K562 (cell line): ENCODE measurements around the gene HOXB6. TPM values are rescaled to one million over a fixed set of nuclear protein-coding genes. Genes with fewer than 3 reads are reported as not detected.

Experiments
- BCOR ChIP-seq: fragments of 450-650 bp; IDR thresholded peaks from 2 replicates; pipeline ENCODE4 v1.6.1; 2016
- CBFA2T3 ChIP-seq: fragments of 450-650 bp; IDR thresholded peaks from 2 replicates; pipeline ENCODE4 v1.6.1; 2017
- ETS2 ChIP-seq: IDR thresholded peaks from 2 replicates; pipeline ENCODE4 v1.6.1; 2016; ENCODE audit warnings: borderline replicate concordance, missing genetic modification characterization, mild to moderate bottlenecking, moderate library complexity, missing compliant biosample characterization; ENCODE audit not compliant: poor library complexity, severe bottlenecking
- GABPA ChIP-seq: fragments of 200-800 bp; sonication (Bioruptor generic); conservative IDR thresholded peaks from 2 replicates; pipeline ENCODE4 v1.6.1; 2016; ENCODE audit warnings: low read depth, missing genetic modification characterization, missing compliant biosample characterization
- HMG20A ChIP-seq: fragments of 450-650 bp; formaldehyde crosslinking; conservative IDR thresholded peaks from 2 replicates; pipeline ENCODE4 v1.4.0; 2020; ENCODE audit warnings: mild to moderate bottlenecking, mixed read lengths
- HNRNPK ChIP-seq: fragments of 200-400 bp; formaldehyde crosslinking; IDR thresholded peaks from one replicate; pipeline ENCODE4 v1.6.1; 2018; ENCODE audit warnings: mild to moderate bottlenecking, low read depth, low read length; ENCODE audit not compliant: poor library complexity, severe bottlenecking
- KAT2B ChIP-seq: IDR thresholded peaks from one replicate; pipeline ENCODE4 v1.6.1; 2012; ENCODE audit warnings: low read depth, mild to moderate bottlenecking, control low read depth, inconsistent platforms, low read length, moderate library complexity
- LARP7 ChIP-seq: fragments of 450-650 bp; IDR thresholded peaks from 2 replicates; pipeline ENCODE4 v1.6.1; 2016
- NELFE ChIP-seq: IDR thresholded peaks from 2 replicates; pipeline ENCODE4 v1.6.1; 2011; ENCODE audit warnings: mild to moderate bottlenecking; ENCODE audit not compliant: insufficient read depth, insufficient read length
- NFYB ChIP-seq: IDR thresholded peaks from 2 replicates; pipeline ENCODE4 v1.6.1; 2011; ENCODE audit warnings: mild to moderate bottlenecking, moderate library complexity; ENCODE audit not compliant: insufficient read length; ENCODE audit errors: extremely low read depth
- RBM15 ChIP-seq: fragments of 200-400 bp; formaldehyde crosslinking; IDR thresholded peaks from 2 replicates; pipeline ENCODE4 v1.6.1; 2018; ENCODE audit warnings: mild to moderate bottlenecking, low read length, moderate library complexity; ENCODE audit not compliant: insufficient read depth
- RBM39 ChIP-seq: fragments of 200-400 bp; formaldehyde crosslinking; optimal IDR thresholded peaks from 2 replicates; pipeline ENCODE3; 2018; ENCODE audit warnings: low read depth, low read length
- SIN3A ChIP-seq, 2 experiments: fragments of 150-350 bp in 1 of 2; IDR thresholded peaks; 2 replicates each; pipeline ENCODE4 v1.6.1; 2011 to 2016; ENCODE audit warnings: borderline replicate concordance in 2 of 2, low read depth in 2 of 2, low read length in 2 of 2, mild to moderate bottlenecking in 2 of 2, moderate library complexity in 2 of 2; ENCODE audit not compliant: control insufficient read depth in 1 of 2
- SIX5 ChIP-seq, 2 experiments: IDR thresholded peaks; 2 replicates each; pipeline ENCODE4 v1.6.1; 2011; ENCODE audit warnings: low read length in 2 of 2, borderline replicate concordance in 1 of 2, low read depth in 1 of 2, mild to moderate bottlenecking in 1 of 2, moderate library complexity in 1 of 2; ENCODE audit not compliant: insufficient read depth in 1 of 2
- STAG1 ChIP-seq: sonication (generic); formaldehyde crosslinking; IDR thresholded peaks from 2 replicates; pipeline ENCODE4 v1.5.0; 2020; ENCODE audit warnings: missing genetic modification reagents, borderline replicate concordance
- STAT5A ChIP-seq: IDR thresholded peaks from 2 replicates; pipeline ENCODE4 v1.6.1; 2012; ENCODE audit warnings: low read length, inconsistent platforms, borderline replicate concordance
- ZNF174 ChIP-seq: fragments of 250-450 bp; sonication (Bioruptor Pico); IDR thresholded peaks from 2 replicates; pipeline ENCODE4 v1.4.0; 2020; ENCODE audit warnings: mild to moderate bottlenecking
- ZNF583 ChIP-seq: fragments of 250-450 bp; sonication (Bioruptor Pico); IDR thresholded peaks from 2 replicates; pipeline ENCODE4 v1.4.0; 2020
- polyA plus RNA-seq, 8 experiments: library from polyadenylated mRNA; depleted of rRNA in 4 of 8; stranded (reverse) in 5 of 8; unstranded in 3 of 8; fragments of >200 nt; fragmentation: Nextera tagmentation in 2 of 8; fragmentation: Illumina TruSeq in 1 of 8; extraction: Ambion mirVana in 2 of 8; extraction: Trizol in 1 of 8; gene quantifications; 2 replicates each; pipeline versions ENCODE4 v1.2.1 to v1.2.3, GENCODE V29; 2011 to 2014; ENCODE audit warnings: inconsistent platforms in 1 of 8, missing spikeins in 1 of 8
- total RNA-seq, 7 experiments: library from RNA; depleted of rRNA in 6 of 7; stranded (reverse); fragments of >200 nt in 6 of 7; fragmentation: Illumina TruSeq in 2 of 7; extraction: Trizol in 2 of 7; gene quantifications; 2 replicates each; pipeline versions ENCODE4 v1.2.1 to v1.2.3, GENCODE V29; 2011 to 2021; ENCODE audit warnings: low replicate concordance in 1 of 7
- TF ChIP-seq, protein P1 (sequence below): sonication (generic); formaldehyde crosslinking; IDR thresholded peaks from 2 replicates; pipeline ENCODE4 v1.9.0; 2022; ENCODE audit warnings: mild to moderate bottlenecking, missing genetic modification reagents
- TF ChIP-seq, protein P2 (sequence below), 2 experiments: fragments of 450-650 bp in 1 of 2; IDR thresholded peaks; 2 replicates each; pipeline ENCODE4 v1.6.1; 2011 to 2017; ENCODE audit warnings: low read depth in 2 of 2, antibody characterized with exemption in 1 of 2, borderline replicate concordance in 1 of 2, low read length in 1 of 2, mild to moderate bottlenecking in 1 of 2, mixed read lengths in 1 of 2; ENCODE audit not compliant: control insufficient read depth in 1 of 2
- TF ChIP-seq, protein P3 (sequence below): sonication (generic); formaldehyde crosslinking; IDR thresholded peaks from 2 replicates; pipeline ENCODE4 v1.9.0; 2022; ENCODE audit warnings: mild to moderate bottlenecking, missing genetic modification reagents
- TF ChIP-seq, protein P4 (sequence below): fragments of 450-650 bp; IDR thresholded peaks from 2 replicates; pipeline ENCODE4 v1.6.1; 2017; ENCODE audit warnings: antibody characterized with exemption

The HOXB6 gene
- total and polyA plus RNA-seq, 9 of the 15 experiments (the other 6 are each of a cell fraction or from before 2014, with no cell fraction given), result 1.2 to 14.8 (median 4.9) TPM

DNA sequence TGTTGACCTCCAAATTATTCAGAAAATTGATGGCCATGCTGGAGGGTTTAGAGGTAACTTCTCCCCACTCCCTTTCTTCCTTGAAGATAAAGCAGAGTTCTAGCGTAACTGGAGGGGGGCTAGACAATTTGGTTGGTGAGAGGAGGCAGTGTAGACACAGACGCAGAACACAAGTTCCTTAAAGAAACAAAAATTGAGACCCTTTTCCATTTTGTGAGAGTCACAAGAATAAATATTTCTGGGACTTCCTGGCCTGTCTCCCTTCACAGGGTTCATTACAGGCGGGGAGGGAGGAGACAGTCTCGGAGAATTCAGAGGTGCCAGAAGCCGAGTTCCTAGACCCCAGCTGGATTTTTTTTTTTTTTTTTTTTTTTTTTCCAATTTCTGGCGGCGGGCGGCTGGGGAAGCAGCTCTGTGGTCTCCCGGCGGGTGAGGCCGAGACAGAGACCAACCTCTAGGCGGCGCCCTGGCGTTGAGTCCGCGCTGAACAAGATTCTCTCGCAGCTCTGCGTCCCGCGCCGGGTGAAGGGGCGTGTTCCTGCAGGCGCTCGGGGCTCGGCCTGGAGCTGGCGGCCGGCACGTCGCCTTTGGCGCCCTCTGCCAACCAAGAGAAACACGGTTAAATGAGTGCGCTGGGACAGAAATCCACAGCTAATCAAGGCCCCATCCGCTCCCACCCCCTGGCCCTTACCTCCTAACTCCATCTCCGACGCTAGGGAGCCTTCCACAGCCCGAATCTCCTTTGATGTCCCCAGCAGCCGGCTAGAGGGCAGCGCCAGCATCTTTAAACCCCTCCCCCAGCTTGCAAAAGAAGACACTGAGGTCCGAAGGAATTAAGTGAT is 31.6 kb upstream of the HOXB6 start (continued):
- TF ChIP-seq, protein P1, sequence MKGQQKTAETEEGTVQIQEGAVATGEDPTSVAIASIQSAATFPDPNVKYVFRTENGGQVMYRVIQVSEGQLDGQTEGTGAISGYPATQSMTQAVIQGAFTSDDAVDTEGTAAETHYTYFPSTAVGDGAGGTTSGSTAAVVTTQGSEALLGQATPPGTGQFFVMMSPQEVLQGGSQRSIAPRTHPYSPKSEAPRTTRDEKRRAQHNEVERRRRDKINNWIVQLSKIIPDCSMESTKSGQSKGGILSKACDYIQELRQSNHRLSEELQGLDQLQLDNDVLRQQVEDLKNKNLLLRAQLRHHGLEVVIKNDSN (CRISPR knock-in tag), result no peak
- no peak for TF ChIP-seq ETS2
- TF ChIP-seq GABPA (tag), result no peak
- 0 out of 2 replicates have a peak, but pooled peaks have one; percentile 16 for TF ChIP-seq BCOR
- TF ChIP-seq HNRNPK, result no peak
- no peak for TF ChIP-seq NFYB
- no peak for TF ChIP-seq RBM39
- TF ChIP-seq SIN3A (IDR thresholded peaks at IDR 0.05; ENCODE audit: borderline replicate concordance in 2 of 2, control insufficient read depth in 1 of 2, low read depth in 2 of 2, low read length in 2 of 2), result no peak
- no peak for TF ChIP-seq STAT5A
- TF ChIP-seq, protein P2, sequence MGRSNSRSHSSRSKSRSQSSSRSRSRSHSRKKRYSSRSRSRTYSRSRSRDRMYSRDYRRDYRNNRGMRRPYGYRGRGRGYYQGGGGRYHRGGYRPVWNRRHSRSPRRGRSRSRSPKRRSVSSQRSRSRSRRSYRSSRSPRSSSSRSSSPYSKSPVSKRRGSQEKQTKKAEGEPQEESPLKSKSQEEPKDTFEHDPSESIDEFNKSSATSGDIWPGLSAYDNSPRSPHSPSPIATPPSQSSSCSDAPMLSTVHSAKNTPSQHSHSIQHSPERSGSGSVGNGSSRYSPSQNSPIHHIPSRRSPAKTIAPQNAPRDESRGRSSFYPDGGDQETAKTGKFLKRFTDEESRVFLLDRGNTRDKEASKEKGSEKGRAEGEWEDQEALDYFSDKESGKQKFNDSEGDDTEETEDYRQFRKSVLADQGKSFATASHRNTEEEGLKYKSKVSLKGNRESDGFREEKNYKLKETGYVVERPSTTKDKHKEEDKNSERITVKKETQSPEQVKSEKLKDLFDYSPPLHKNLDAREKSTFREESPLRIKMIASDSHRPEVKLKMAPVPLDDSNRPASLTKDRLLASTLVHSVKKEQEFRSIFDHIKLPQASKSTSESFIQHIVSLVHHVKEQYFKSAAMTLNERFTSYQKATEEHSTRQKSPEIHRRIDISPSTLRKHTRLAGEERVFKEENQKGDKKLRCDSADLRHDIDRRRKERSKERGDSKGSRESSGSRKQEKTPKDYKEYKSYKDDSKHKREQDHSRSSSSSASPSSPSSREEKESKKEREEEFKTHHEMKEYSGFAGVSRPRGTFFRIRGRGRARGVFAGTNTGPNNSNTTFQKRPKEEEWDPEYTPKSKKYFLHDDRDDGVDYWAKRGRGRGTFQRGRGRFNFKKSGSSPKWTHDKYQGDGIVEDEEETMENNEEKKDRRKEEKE (IDR thresholded peaks at IDR 0.05; ENCODE audit: borderline replicate concordance in 1 of 2, control insufficient read depth in 1 of 2, low read depth in 2 of 2, low read length in 1 of 2), result no peak
- TF ChIP-seq, protein P3, sequence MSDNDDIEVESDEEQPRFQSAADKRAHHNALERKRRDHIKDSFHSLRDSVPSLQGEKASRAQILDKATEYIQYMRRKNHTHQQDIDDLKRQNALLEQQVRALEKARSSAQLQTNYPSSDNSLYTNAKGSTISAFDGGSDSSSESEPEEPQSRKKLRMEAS, result peak; percentile 38; the same call in 1 of the 2 replicates
- TF ChIP-seq CBFA2T3, result no peak
- TF ChIP-seq, protein P4, sequence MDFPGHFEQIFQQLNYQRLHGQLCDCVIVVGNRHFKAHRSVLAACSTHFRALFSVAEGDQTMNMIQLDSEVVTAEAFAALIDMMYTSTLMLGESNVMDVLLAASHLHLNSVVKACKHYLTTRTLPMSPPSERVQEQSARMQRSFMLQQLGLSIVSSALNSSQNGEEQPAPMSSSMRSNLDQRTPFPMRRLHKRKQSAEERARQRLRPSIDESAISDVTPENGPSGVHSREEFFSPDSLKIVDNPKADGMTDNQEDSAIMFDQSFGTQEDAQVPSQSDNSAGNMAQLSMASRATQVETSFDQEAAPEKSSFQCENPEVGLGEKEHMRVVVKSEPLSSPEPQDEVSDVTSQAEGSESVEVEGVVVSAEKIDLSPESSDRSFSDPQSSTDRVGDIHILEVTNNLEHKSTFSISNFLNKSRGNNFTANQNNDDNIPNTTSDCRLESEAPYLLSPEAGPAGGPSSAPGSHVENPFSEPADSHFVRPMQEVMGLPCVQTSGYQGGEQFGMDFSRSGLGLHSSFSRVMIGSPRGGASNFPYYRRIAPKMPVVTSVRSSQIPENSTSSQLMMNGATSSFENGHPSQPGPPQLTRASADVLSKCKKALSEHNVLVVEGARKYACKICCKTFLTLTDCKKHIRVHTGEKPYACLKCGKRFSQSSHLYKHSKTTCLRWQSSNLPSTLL, result no peak
- no peak for TF ChIP-seq SIX5 (IDR thresholded peaks at IDR 0.05; ENCODE audit: borderline replicate concordance in 1 of 2, insufficient read depth in 1 of 2, low read depth in 1 of 2, low read length in 2 of 2)
- no peak for TF ChIP-seq RBM15
- no peak for TF ChIP-seq ZNF583 (CRISPR knock-in tag)
- no peak for TF ChIP-seq STAG1
- TF ChIP-seq ZNF174 (CRISPR knock-in tag), result no peak
- TF ChIP-seq NELFE, result no peak
- TF ChIP-seq LARP7, result no peak
- no peak for TF ChIP-seq KAT2B
- TF ChIP-seq HMG20A, result no peak
